Neural crest cell (in vitro differentiated cells): ENCODE measurements around the gene PLXNB1. TPM values are rescaled to one million over a fixed set of nuclear protein-coding genes. Genes with fewer than 3 reads are reported as not detected.

Experiments used
- DNase-seq: peaks from one replicate; pipeline ENCODE4 v3.0.0; 2021; ENCODE audit warnings: low read depth, mixed read lengths, low spot score
- H3K27ac Mint-ChIP-seq: one replicate; pipeline ENCODE4 v1.8.0; 2021; ENCODE audit warnings: mild to moderate bottlenecking, mixed read lengths; ENCODE audit not compliant: unreplicated experiment
- H3K27me3 Mint-ChIP-seq: 2 replicates; pipeline ENCODE4 v1.8.0; 2021; ENCODE audit warnings: low read depth, mild to moderate bottlenecking, mixed read lengths
- H3K36me3 Mint-ChIP-seq: 2 replicates; pipeline ENCODE4 v1.8.0; 2021; ENCODE audit warnings: low read depth, mild to moderate bottlenecking, mixed read lengths
- H3K4me1 Mint-ChIP-seq: 2 replicates; pipeline ENCODE4 v1.8.0; 2021; ENCODE audit warnings: mixed read lengths
- H3K4me3 Mint-ChIP-seq: one replicate; pipeline ENCODE4 v1.8.0; 2021; ENCODE audit warnings: mild to moderate bottlenecking, mixed read lengths
- H3K9me3 Mint-ChIP-seq: 2 replicates; pipeline ENCODE4 v1.8.0; 2021; ENCODE audit warnings: mixed read lengths
- total RNA-seq: library from RNA; stranded (reverse); gene quantifications from 2 replicates; pipeline ENCODE4 v1.2.1, GENCODE V29; 2021
- TF ChIP-seq, protein P1 (sequence below): fragments of 200-600 bp; sonication (generic); conservative IDR thresholded peaks from 2 replicates; pipeline ENCODE4 v1.5.0; 2021; ENCODE audit warnings: antibody characterized with exemption, mild to moderate bottlenecking

The PLXNB1 gene
- total RNA-seq, 1 donor from 2014 or later = 180 TPM

DNA sequence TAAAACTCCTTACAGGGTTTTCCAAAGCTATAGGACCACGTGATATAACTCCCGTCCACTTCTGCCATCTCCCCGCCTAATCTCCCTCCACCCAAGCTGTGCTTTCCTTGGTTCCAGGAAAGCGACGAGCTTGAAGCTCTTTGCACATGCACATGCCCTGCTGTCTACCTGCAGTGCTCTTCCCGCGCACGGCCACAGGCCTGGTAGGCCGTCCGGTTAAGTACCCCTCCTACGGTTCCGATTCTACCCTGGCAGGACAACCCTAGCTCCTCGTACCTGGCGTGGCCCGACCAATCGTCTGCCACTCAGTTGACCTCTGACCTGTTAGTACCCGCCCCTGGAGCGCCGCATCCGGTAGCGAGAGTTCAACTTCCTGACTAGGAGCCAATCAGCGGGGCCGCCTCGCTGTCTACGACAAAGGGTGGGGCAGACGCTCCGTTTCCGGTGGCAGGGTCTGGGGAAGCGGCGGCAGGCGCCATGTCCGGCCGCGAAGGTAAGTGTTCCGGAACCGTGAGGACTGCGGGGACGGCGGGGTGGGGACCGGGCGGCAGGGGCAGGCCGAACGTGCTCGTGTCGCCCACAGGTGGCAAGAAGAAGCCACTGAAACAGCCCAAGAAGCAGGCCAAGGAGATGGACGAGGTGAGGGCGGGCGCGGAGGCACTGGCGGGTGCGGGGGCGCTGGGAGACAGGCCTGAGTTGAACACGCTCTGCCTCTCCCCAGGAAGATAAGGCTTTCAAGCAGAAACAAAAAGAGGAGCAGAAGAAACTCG is 10.1 kb upstream of the PLXNB1 start, which contains the start of the genes CCDC51 and TMA7:
Gene CCDC51 (minus strand): TSS at position 300 of the 770 bp plus-strand sequence. CDS start 4,991 bp downstream, outside the sequence.
Gene TMA7 (plus strand): TSS at position 438 of the 770 bp plus-strand sequence. CDS start 40 bp downstream, at position 478.
- Mint-ChIP-seq H3K36me3 (peaks cover 2% of the 10 kb centered on the region), H3K9me3 (no peaks in the 10 kb centered on the region), H3K4me3 (peak within 1 kb of the TSS; percentile 92), H3K27ac (peak within 1 kb of the TSS; percentile 64), H3K27me3 (no peaks in the 10 kb centered on the region), H3K4me1 (peaks cover 26% of the 10 kb centered on the region)
- DNase-seq = peak; percentile 91
- TF ChIP-seq, protein P1, sequence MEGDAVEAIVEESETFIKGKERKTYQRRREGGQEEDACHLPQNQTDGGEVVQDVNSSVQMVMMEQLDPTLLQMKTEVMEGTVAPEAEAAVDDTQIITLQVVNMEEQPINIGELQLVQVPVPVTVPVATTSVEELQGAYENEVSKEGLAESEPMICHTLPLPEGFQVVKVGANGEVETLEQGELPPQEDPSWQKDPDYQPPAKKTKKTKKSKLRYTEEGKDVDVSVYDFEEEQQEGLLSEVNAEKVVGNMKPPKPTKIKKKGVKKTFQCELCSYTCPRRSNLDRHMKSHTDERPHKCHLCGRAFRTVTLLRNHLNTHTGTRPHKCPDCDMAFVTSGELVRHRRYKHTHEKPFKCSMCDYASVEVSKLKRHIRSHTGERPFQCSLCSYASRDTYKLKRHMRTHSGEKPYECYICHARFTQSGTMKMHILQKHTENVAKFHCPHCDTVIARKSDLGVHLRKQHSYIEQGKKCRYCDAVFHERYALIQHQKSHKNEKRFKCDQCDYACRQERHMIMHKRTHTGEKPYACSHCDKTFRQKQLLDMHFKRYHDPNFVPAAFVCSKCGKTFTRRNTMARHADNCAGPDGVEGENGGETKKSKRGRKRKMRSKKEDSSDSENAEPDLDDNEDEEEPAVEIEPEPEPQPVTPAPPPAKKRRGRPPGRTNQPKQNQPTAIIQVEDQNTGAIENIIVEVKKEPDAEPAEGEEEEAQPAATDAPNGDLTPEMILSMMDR = no peak

DNA sequence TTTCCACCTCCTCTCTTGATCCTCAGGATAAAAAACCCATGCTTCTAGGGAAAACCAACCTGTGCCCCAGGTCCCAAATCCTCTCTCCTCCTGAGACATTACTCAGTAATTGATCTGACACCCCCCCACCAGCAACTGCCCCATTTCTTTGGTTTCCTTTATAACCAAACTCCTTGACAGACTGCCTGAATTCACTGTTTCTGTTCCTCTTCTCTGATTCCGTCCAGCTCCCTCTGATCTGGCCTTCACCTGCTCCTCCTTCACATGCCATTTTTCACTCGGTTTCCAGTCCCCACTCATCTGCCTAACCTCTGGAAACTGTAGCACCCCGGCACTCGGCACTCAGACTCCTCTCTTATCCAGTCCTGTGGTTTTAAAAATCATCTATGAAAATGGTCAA is 7.9 kb upstream of the PLXNB1 start:
- peaks cover 34% of the 10 kb centered on the region for H3K4me1 Mint-ChIP-seq
- H3K27ac Mint-ChIP-seq = no peak overlapping the region
- TF ChIP-seq, protein P1 = no peak
- H3K9me3 Mint-ChIP-seq = no peaks in the 10 kb centered on the region
- no peaks in the 10 kb centered on the region for H3K27me3 Mint-ChIP-seq
- DNase-seq = no peak
- H3K4me3 Mint-ChIP-seq = peak overlapping the region; percentile 52
- no peaks in the 10 kb centered on the region for H3K36me3 Mint-ChIP-seq

DNA sequence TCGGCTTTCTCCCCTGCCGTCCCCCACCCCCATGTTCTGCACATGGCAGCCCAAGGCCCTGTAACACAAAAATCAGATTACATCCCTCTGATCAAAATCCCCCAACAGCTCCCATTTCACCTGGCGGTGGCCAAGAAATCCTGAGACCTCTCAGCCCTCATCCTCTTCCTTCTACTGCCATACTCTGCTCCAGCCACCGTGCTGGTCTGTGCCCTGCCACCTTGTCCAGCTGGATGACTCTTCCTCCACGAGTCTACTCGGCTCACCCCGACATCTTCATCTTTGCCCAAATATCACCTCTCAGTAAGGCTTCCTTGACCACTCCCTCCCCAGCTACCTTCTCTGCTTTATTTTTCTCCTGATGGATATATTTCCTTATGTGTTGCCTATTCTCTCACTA is 7.0 kb upstream of the PLXNB1 start:
- H3K36me3 Mint-ChIP-seq = peaks cover under 1% of the 10 kb centered on the region
- peaks cover 34% of the 10 kb centered on the region for H3K4me1 Mint-ChIP-seq
- H3K9me3 Mint-ChIP-seq = no peaks in the 10 kb centered on the region
- no peak overlapping the region for H3K4me3 Mint-ChIP-seq
- TF ChIP-seq, protein P1 = no peak
- DNase-seq = no peak
- H3K27ac Mint-ChIP-seq = no peak overlapping the region
- no peaks in the 10 kb centered on the region for H3K27me3 Mint-ChIP-seq

DNA sequence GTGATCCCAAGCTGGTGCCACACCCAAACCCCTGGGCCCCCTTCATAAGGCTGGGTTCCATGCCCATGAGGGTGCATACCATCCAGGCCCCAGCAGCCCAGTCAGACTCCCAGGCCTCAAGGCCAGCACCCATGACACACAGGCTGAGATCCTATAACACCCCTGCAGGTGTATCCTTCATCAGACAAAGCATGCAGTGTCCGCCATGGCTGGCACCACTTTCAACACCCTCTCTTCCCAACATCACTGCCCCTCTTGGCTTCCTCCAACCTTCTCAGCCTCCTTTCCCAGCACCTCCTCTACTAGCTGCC is 6.5 kb upstream of the PLXNB1 start:
- H3K4me1 Mint-ChIP-seq = peaks cover 34% of the 10 kb centered on the region
- H3K27me3 Mint-ChIP-seq = no peaks in the 10 kb centered on the region
- no peak overlapping the region for H3K27ac Mint-ChIP-seq
- no peak overlapping the region for H3K4me3 Mint-ChIP-seq
- TF ChIP-seq, protein P1 = no peak
- peaks cover 4% of the 10 kb centered on the region for H3K36me3 Mint-ChIP-seq
- DNase-seq = no peak
- no peaks in the 10 kb centered on the region for H3K9me3 Mint-ChIP-seq

DNA sequence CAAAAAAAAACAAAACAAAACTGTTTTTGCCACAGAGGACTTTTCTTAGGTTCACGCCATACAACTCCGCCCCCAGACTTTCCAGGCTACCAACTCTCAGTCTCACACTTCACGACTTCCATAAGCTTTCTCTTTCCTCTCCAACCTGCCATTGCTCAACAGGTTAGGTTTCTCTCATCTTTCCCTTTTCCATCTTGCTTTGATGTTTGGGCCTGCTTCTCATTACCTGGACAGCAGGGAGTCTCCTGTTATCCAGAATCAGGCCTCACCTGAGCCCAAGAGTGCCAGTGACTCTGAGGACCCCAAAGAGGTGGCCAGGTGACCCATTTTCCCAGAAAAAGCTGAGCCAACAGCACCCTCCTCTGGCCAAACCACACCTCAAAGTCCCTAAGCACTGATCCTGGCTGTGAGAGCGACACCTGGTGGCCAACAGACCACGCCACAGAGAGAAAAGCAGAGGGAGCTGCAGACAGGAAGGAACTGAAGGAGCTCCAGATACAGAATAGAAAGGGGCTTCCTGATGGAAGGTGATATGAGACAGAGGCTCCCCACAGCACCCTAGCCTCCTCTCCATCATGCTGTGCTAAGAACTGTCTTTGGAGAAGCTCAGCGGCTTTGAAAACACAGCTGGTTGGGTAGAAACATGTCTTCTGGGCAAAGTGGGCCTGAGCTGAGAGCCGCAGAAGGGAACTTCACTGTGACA is 6.0 kb upstream of the PLXNB1 start:
- TF ChIP-seq, protein P1 = peak; percentile 99
- DNase-seq = peak; percentile 95
- peaks cover 4% of the 10 kb centered on the region for H3K36me3 Mint-ChIP-seq
- no peak overlapping the region for H3K4me3 Mint-ChIP-seq
- no peak overlapping the region for H3K27ac Mint-ChIP-seq
- H3K27me3 Mint-ChIP-seq = no peaks in the 10 kb centered on the region
- H3K9me3 Mint-ChIP-seq = no peaks in the 10 kb centered on the region
- H3K4me1 Mint-ChIP-seq = peaks cover 36% of the 10 kb centered on the region
